Stimulated activated CD8-positive, alpha-beta memory T cell treated with anti-CD3 and anti-CD28 coated beads, Interleukin-2, amount 100 ng/mL, for 48 hours (primary cell): ENCODE measurements around the gene PARM1.

ENCODE experiments used
- DNase-seq, 2 donors: peaks; one replicate each; pipeline ENCODE4 v3.0.0-alpha.2; 2020; ENCODE audit warnings: low read depth in 2 of 2

Gene PARM1

DNA sequence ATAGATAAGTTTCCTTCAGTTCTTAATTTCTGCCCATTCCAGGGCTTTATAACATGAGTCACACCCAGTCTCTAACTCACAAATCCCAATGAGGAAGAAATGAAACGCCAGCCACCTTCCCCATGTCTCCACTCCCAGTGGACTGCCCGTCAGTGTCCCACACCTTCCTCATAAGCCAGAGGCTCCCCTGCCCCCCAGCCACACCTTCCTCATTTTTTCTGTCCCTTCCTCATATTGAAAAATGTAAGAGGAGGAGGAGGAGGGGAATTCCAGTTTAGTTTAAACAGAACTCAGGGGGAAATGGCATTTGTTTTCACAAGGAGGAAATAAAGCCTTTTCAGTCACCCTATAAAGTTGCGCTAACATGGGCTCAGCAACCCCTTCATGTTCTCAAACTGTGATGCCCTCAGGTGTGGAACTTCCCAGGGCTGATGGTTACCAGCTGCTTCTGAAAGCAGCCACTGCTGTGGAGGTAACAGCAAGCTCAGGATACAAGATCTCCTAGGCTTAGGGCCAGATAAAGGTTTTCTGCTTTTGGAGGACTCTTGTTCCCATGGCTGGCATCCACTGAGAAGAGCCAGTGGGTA, 97.8 kb downstream of the PARM1 start:
- no peak for DNase-seq

DNA sequence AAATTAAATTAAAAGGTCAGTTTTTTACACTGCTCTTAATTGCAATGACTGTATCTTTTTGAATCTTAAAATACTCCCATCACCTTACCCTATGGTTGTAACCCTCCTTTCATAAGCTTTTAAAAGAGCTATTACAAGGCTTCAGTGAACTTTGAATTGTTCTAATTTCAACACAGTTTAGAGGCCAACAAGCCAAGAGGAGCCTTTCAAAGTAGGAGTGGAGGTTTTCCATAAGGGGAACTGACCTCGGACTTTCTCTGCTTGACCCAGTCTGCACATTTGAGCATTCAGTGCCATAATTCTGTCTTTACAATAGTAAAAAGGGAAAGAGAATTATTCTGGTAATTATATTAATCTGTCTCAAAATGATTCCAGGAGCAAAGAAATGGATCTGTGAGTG, 98.9 kb downstream of the PARM1 start:
- DNase-seq, result no peak

DNA sequence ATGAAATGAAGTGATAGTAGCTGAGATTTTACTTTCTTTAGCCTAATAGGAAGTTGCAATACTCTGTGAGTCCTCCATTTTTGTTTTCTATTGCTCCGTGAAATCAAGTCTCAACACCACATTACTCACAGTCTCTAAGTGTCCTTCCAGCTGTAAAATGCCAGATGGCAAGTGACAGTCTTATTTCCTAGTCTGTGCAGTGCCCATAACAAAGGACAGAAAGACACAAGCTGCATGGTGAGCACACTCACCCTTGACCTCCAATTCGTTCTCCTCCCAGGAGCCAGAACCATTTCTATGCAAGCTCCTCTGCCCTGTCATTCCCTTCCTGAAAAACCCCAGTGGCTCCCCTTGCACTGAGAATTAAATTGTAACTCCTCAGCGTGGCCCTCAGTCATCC, 101.6 kb downstream of the PARM1 start:
- no peak for DNase-seq

DNA sequence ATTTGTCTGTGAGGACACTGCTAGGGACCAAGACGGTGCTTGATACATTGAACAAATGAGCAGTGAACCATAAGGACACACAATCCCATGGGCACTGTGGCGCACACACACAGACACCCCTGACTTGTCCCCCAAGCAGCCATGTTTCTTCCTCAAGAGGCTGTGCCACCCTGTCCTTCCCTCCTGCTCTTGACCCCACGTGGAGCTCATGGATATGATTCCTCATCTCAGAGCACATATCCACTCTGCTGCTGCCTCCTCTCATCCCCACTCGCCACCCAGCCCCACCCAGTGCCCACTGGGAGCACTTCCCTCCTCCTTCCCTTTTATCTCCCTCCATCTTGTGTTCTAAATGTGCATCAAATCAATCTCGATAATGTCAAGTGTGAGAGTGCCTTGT, 102.4 kb downstream of the PARM1 start:
- DNase-seq, result no peak

DNA sequence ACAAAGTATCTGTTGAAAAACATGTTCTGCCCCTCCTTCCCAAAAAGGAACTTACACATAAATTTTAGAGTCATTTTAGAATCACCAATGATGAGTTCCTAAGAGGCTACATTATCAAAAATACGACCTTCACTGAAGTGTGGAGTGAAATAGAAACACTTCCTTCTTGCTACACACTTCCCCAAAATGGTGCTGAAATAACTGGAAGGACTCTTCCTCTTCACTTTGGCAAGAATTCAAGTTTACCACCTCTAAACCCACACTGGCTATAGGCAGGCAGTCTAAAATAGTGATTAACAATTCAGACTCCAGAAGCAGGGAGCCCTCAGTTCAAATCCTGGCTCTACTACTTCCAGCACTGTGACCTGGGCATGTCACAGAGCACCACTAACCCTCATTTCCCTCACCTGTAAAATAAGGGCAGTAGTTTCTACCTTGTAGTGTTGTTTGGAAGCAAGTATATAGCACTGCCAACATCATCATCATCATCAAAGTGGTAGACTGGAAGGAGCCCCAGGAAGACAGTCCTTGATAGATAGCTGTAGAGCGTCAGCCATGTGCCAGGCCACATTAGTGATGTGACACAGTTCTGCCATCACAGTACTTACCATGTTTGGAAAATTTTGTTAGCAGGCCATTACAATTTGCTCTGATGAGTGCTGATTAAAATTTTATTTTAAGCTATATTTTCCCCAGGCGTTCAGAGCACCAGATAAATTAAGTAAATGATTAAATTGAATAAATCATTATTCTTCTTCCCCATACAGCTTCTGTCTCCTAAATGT, 103.3 kb downstream of the PARM1 start:
- DNase-seq, result no peak

DNA sequence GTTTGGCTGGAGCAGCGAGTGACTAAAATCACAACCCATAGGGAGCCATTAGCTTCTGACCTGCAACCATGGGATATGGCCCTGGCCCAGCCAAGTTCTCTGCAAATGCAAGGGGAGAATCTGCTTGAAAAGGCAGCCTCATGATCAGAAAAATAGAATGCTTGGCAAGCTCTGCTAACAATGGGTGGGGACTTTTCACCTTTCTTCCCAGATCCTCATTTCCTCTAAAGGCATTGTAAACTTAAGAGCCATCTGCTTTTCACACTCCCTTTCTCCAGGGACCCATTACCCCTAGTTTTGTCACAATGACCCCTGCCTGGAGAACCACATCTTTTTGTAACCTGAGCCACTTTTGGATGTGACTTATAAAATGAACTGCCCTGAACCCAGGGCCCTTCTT, 104.3 kb downstream of the PARM1 start:
- DNase-seq, result no peak

DNA sequence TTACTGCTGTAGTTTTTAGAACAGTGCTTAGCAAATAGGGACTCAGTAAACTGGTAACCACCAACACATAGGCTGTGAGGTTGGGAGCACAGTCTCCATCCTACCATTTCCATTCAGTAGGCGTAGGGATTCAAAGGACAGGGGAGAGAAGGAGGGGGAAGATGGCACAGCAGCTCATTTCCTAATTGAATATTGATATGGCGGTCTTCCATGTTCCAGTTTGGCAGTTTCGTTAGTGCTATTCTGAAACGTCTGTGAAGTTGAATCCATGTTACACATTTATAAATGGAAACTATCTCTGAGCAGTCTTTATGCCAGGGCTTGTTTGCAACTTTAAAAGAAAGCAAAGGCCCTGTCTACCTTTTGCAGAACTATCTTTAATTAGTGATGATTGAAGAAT, 105.5 kb downstream of the PARM1 start:
- no peak for DNase-seq

DNA sequence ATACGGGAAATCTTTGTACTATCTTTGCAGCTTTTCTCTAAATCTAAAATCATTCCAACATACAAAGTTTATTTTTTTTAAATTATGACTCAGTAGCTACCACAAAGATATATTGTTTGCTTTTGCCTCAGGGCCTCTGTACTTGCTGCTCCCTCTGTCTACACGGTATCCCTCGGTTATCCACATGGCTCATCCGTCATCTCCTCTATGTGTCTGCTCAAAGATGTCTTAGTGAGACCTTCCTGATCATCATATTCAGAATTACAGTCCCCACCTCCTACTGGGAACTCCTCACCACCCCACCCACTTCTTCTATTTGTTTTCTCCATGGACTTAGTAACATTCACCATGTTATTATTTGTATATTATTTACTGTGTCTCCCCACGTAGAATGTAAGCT, 107.8 kb downstream of the PARM1 start:
- no peak for DNase-seq

DNA sequence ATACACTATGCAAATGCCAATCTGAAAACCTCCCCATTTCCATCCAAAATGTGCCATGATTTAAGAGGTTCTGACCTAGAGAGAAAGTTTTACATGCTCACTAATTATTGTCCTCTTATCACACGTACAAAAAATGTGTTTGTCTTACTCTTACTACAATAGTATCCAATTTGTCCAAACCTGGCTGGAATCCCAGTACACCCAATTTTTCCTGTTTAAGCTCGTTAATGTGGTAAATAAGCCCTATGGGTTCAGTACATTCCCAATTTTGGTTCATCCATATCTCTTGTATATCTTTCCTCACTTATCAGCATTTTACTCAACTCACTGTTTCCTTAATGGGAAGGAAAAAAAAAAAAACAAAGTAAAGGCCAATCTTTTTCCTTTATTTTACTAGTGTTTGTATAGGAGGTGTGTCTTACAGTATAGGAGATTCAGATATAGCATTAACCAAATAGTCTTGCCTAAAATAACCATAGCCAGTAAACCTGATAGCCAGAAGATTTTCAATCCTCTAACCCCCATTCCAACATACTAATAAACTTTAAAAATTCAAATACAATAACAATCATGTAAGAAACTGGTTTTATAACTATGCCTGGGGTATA, 109.8 kb downstream of the PARM1 start:
- DNase-seq, result no peak

DNA sequence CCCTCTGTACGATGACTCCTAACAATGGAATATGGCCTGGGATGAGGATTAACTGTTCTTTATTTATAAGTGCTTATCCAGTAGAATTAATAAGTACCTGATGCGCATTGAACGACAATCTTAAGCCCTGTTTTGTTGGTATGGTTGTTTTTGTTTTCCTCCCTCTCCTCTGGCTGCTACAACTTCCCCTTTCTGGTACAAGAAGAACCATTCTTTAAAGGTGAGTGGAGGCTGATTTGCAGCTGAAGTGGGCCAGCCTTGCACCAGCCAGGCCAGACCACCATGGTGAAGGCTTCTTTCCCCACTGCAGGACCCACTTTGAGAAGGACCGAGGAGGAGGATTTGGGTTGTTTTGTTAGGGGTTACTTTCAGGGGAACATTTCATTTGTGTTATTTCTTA, 113.3 kb downstream of the PARM1 start:
- DNase-seq, result no peak

DNA sequence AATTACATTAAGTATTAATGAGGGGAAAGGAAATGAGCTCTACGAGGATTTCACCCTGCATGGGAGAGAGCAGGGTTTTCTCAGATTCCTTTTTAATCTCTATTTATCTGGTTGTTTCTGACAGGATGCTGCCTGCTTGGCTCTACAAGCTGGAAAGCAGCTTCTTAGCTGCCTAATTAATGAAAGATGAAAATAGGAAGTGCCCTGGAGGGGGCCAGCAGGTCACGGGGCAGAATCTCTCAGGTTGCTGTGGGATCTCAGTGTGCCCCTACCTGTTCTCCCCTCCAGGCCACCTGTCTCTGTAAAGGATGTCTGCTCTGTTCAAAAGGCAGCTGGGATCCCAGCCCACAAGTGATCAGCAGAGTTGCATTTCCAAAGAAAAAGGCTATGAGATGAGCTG, 113.7 kb downstream of the PARM1 start:
- DNase-seq, result no peak

DNA sequence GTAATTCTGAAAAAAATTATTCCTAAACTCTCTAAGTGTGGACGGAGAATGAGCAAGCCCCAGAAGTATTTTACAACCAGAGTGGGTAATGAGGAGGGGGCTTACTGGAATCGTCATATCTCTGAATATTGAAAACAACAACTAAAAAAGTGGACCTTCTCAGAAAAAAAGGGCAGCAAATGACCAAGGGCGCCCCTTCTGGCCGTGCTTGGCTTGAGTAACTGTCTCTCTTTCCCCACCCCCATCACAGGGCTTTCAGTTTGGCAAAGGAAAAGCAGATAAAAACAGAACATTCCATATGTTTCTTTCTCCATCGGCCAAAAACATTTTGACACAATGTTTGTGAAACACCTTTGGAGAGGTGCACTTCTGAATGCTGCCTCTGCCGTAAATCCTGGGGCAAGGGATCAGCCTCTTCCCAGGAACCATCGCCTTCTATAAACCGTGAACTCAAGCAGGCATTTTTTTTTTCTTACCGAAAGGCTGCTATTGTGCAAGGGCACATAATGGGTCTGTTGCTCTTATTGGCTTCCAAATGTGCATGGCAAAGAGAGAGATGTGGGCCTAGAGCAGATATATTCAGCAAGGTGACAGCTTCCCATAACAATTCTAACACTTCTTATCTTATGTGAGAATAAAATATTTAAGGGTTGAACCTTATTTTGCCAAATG, 115.4 kb downstream of the PARM1 start:
- DNase-seq, result no peak

DNA sequence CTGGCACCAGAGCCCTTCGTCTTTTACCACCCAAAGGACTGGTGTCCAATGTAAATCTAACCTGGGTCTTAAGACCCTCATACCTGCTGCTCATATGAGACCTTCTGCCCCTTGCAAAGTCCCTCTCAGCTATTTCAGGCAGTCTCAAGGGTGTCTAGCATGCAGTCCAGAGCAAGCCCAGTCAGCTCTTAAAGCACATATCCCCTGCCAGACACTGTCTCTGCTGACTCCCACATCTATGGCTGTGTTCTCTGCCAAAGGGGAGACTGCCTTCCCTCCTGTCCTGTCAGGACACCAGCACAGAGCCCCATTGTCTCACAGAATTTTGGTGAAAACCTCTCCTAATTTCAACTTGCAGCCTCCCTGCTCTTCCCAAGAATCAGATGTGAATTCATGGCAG, 118.5 kb downstream of the PARM1 start:
- no peak for DNase-seq

DNA sequence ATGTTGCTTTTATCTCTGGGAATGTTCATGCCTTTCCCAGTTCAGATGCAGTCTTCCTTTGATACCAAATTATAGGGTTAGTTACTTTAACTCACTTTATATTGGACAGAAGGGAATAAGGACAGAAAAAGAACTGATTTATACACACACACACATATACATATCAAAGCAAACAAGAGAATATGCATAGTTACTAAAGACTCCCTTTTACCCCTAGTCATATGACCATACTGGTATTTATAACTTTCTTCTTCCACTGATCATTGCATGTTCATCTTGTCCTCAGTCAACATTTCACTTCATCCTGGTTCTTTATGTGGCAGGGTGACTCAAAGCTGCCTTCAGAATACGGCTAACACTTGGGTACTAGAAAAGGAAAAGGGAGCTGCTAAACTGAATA, 120.4 kb downstream of the PARM1 start:
- DNase-seq, result no peak

DNA sequence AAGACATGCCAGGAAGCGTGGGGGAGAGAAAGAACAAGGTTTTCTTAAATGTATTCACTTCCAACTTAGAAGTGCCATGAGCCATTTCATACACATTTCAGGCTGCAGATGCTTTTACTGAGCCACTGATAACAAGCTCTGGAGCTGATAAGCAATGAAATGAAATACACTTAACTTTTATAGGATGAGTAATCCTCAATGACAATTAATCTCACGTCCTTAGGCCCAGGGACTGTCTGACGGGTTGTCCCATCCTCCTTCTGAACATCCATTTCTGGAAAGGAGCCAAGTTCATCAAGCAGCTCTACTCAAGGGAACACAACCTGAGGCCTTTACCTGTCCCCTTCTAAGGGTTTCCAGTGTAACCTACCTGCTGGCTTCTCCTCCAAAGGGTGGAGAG, 121.2 kb downstream of the PARM1 start:
- DNase-seq, result no peak

DNA sequence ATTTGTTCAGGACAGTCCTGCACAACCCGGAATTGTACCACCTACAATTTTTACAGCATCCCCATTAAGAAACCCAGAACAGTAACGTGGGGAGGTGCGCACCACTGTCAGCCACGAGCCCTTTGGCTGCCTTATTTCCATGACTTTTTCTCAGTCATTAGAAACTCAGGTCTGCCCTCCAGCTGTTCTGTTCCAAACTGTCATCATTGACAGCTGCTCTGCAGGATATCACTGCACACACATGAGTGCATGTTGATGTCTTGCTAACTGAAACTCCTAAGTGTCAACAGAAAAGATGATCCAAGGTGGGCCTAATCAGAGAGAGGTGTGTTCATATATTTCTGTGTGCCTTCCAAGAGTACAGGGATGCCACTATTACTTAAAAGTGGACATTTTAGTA, 123.4 kb downstream of the PARM1 start:
- DNase-seq, result no peak

DNA sequence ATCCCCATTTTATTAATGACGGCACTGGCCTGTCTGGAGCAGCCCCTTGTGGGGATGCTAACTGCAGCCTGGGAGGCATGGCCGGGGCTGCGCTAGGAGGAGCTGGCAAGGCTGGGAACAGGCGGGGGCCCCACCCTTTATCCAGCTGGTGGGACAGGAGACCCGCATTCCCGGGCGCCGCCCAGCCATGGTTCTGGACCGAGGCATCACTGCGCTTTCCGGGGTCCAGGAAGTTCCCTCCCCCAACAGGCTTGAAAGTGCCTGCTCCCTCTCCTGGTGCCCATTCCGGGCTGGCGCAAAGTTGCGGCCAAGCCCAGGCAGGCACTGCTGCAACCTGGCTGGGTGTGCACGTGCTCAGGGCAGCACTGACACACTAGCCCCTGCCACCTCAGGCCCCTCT, 124.5 kb downstream of the PARM1 start:
- no peak for DNase-seq

DNA sequence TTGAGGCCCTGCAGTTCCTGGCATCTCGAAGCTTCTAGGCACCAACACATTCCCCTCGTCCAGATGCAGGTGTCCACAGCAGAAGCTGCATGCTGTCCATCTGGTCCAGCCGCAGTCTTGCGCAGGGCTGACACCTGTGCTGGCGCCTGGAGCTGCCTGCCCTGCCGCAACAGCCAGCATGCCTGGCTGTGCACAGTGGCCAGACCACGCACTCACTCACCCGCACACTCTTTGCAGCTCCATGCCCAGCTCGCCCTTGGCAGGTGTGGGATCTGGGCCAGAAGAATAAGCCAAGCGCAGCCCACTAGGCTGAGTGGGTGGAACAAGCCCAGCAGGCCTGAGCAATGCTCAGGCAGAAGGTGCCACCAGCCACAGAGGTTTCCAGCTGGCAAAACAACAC, 125.6 kb downstream of the PARM1 start:
- DNase-seq, result no peak

DNA sequence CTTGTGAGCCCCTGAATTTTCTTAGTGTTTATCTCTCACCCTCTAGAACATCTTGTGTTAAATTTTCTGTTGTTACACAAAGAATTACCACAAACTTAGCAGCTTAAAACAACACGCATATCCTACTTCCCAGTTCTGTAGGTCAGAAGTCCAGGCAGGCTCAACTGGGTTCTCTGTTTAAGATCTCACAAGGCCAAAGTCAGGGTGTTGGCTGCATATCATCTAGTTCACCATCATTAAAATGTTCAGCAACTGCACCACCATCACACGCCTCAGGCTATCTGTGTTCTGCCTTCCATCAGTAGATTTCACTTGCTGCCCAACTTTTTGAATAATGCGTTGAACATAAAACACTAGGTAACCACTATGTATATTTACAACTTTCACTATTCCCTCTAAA, 130.5 kb downstream of the PARM1 start:
- no peak for DNase-seq

DNA sequence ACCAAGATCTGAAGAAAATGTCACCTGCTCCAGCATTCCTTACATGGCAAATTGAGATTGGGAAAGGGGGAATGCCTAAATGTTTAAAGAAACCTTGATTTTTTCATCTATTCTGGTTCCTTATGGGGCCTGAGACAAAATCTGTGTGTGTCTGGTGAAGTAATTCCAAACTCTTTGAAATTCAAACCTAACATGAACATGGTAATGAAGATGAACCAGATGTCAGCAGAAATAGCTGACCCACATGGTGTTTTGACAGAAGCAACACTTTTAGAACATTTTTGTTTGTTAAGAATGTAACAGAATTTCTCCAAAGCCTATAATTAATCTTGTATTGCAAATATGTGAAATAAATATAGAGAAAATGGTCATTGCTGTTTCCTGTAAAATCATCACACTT, 133.0 kb downstream of the PARM1 start:
- DNase-seq, result no peak

DNA sequence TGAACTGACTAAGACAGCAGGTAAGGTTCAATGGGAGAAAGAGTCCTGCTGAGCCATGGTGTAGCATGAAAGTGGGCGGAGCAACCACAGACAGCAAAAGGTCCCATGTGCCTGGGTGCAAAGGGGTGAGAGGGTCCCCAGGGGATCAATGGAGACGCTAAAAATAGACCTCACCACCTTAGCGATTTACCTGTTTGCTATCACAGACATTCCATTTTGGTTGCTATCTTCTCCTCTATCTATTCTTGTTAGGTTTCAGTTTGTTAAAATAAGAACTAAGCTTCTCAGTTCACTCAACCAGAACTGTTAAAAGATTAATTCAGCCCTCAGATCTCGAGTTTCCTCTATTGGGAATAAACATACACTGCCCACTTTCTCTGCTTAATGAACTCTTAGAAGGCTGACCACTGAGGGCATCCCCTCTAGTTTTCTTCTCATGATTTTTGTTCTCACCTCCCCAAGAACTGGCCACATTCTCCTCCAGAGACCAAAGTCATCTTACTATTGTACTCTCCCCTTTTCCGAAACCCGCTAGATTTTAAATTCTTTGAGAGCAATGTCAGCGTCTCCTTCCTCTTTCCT, 136.7 kb downstream of the PARM1 start:
- DNase-seq, result no peak

DNA sequence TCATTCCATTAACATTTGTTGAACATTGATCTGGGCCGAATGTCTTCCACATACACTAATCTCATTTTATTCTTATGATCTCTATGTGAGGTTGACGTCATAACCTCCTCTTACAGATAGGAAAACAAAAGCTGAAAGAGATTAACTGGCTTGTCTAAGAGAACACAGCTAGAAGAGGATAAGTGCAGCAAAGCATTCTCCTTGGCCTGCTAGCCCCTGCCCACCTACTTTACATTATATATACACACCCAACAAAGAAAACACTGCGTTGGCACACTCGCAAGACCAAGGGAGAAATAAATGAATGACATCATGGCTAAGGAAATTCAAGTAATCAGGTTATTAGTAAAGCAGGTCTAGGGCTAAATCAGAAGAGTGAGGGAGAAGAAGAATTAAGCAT, 138.4 kb downstream of the PARM1 start:
- no peak for DNase-seq

DNA sequence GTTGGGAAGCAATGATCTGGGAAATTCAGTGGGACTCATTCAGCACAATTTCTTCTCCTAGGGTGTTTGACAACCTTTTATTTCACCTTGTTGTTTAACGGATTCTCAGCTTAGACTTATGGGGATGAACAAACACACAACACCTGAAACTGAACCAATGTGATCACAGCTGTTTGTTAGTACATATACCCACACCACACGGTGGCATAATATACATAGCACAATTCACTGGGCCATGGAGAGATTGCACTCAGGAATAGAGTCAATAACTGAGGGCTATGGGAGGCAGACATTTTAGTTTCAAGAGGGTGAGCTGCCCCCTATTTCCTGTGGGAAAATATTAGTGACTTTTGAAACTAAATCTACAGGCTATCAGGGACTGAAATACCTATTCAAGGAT, 148.0 kb downstream of the PARM1 start:
- DNase-seq, result no peak
